Activated naive CD4-positive, alpha-beta T cell treated with Interleukin-2 at 50 U/mL for 16 hours (primary cell): Measurements from ENCODE around the gene RASGRF1.

Source experiments
- DNase-seq: peaks from one replicate; pipeline ENCODE4 v3.0.0-alpha.2; 2020

The RASGRF1 gene

DNA sequence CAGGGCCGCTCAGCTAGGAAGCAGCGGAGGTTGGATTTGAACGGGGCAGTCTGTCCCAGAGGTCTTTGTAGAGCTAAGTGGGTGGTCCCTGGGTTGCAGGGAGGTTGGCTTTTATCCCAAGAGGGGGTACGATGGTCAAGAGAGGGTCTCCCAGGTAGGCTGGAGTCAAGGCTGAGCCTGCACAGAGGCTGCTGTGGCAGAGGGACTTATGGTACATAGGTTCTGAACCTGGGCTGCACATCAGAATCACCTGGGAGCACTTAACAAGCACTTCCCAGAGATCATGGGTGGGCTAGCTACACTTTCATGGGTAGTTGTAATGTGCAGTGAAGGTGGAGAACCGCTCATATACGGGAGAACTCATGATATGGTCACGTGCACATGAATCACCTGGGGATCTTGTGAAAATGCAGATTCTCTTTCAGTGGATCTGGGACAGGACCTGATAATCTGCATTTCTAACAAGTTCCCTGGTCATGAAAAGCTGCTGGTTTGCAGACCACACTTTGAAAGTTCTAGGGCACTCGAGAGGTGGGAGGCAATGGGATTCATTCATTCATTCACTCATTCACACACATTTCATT, 2.9 kb upstream of the RASGRF1 start:
- DNase-seq = no peak

DNA sequence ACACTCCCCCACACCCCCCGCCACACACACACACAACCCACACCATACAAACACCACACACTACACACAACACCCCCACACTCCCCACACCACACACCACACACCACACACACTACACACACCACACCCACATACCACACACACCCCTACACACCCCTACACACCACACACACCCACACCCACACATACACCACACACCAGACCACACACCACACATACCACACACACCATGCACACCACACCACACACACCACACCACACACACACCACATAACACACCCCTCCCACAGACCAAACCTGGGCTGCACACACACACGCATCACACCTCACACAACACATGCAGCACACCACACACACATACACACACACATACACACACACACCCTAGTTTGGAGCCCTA, 1.8 kb upstream of the RASGRF1 start:
- no peak for DNase-seq

DNA sequence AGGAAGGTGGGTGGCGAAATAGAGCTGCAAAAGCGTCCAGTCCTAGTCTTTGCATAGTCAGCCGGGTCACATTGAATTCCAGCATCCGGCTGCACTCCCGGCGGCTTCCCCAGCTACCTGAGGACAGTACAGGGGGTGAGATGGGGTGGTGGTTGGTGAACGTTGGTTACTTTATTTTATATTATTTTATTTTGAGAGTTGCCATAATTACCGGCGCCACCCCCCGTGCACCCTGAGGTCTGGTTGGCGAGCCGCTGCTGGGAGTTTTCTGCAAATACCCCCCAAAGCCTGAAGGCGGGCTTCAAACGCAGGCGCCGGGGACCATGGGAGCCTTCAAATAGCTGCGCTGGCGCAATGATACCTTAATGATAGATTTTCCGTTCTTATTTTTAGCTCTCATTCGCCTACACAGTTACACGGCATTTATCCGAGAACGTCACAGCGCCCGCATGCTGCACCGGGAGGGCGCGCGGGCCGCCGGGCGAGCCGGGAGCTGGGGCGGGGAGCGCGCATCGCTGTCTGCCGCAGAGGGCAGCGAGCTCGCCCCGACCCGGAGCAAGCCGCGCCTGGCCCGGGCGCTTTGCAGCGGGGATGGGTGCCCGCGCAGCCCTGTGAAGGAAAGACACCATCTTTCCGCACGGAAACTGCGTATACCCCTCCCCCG, 756 bp upstream of the RASGRF1 start:
- no peak for DNase-seq

- DNase-seq = no peak
These were observed 592 bp downstream of the RASGRF1 start for GRCh38 chr15:79089890-79090486.

GRCh38 chr15:79089331-79089889, 1.2 kb downstream of the RASGRF1 start:
- no peak for DNase-seq

DNA sequence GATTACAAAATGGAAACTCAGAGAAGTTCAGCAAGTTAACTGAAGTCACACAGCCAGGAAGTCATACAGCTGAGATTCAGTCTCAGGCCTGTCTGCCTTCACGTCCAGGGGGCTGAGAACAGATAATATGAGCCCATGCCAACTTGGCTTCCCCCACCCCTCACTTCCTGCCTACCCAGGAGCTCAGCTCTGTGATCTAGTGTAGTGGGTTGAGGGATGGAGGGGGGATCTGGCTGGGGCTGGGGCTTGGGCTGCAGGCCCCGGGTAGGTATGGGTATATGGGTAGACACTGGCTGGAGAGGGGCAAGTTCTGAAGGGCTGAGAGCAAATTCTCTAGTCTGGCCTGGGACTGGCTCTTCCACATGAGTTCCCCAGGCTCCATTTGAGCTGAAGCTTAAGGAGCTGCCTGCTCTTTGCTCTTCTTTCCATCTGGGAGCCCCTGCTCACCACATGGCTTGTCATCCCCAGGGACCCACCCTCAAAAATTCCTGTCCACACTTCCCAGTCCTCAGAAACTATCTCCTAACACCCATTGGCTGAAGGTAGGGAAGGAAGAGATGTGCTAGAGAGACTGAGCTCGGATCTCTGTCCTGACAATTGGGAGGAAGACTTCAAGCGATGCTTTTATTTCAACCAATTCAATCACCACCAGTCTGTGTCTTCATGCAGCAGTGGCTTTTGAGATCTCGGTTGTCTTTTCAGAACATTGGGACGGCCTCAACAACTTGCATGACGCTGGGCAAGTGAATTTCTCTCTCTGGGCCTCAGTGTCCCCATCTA, 2.0 kb downstream of the RASGRF1 start:
- DNase-seq = no peak

- DNase-seq = no peak
These were observed 3.8 kb downstream of the RASGRF1 start for GRCh38 chr15:79086814-79087213.

DNA sequence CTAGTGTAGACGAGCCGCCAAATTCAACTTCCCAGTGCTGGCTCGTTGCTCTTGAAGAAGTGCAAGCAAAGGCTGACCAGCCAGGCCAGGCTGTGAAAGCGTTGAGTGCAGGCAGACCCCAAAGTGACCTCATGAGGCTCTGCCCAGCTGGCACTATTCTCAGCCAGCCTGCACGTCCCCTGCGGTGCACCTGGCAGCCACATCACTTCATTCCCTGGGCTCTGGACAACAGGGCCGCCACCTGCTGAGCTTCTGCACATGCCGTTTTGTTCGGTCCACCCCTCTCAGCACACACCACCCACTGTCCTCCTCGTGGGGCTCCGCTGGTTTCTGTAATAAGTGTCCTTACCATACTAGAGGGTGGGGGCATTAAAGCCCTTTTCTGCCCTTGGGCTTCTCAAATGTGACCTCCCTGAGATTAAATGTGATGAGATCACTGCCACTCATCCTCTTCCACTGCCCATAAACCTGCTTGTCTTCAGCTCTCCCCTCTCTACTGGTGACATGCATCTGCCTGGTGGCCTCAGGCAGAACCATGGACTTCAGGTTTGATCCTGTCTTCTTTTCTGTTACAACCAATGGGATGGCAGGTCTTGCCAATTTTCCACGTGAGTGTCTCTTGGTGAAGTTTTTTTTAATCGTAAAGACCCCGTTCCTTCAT, 6.1 kb downstream of the RASGRF1 start:
- no peak for DNase-seq

DNA sequence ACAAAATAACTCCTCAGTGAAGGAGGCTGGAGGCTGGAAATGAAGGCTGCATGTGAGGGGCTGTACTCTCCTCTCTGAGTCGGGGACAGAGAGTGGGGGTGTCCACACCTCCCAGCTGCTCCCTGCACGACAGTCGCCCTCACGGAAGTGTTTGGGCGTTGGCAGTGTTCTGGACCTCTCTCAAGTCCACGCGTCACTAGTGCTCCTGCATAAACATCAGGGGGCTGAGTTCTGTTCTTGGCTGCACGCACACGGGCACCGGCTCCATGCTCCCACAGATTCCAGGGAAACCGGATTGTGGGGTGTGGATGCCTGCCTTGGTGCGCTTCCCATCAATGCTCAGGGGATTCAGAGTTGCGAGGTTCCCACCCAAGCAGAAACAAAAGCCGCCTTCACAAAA, 7.4 kb downstream of the RASGRF1 start:
- DNase-seq = no peak

- DNase-seq = no peak
These were observed 8.1 kb downstream of the RASGRF1 start for GRCh38 chr15:79082363-79083070.

DNA sequence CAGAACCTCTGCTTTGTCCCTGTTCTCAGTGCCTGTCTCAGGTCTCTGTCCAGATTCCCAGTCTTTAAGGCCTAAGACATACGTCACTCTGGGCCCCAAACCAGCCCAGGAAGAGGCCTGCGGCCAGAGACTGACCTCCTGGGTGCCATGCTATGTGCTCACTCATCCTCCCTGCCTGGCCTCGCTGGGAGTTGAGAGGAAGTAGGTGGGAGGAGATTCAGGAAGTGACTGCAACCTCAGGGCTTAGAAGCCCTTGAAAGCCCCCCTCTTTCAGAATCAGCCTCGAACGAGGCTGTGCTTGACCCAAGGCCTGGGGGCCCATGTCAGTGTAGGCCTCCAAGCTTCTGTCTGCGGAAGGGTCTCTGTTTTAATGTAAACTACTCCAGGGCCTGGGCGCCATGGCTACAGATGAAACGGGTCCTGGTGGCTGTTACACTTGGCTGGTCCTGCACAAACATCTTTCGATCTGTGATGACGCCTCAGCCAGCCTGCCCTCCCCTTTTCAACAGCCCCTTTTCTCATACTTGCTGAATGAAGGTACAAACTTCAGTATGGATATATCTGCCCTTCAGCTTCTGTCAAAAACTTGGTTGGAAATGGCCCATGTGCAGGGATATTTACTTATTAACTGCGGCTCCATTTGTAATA, 11.7 kb downstream of the RASGRF1 start:
- no peak for DNase-seq

DNA sequence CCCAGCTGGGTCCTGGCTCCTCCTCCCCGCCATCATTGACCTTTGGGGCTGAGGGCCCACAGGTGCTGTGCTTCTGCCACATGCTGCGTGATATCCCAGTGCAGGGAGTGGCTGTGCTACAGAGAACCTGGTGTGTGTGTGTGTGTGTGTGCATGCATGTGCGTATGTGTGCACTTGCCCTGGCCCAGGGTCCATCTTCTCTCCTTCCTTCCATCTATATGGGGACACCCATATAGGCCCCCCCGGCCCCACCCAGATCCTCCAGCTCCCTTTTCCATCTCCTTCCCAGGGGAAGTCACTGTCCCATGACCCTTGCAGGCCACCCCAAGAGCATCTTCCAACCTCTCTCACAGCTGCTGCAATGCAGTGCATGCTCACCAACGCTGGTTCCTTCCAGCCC, 12.6 kb downstream of the RASGRF1 start:
- DNase-seq = no peak

GRCh38 chr15:79076661-79077060, 13.9 kb downstream of the RASGRF1 start:
- no peak for DNase-seq

GRCh38 chr15:79075256-79075655, 15.3 kb downstream of the RASGRF1 start:
- DNase-seq = no peak

- no peak for DNase-seq
These were observed 17.2 kb downstream of the RASGRF1 start for GRCh38 chr15:79073336-79073735.

GRCh38 chr15:79071901-79072300, 18.7 kb downstream of the RASGRF1 start:
- no peak for DNase-seq

DNA sequence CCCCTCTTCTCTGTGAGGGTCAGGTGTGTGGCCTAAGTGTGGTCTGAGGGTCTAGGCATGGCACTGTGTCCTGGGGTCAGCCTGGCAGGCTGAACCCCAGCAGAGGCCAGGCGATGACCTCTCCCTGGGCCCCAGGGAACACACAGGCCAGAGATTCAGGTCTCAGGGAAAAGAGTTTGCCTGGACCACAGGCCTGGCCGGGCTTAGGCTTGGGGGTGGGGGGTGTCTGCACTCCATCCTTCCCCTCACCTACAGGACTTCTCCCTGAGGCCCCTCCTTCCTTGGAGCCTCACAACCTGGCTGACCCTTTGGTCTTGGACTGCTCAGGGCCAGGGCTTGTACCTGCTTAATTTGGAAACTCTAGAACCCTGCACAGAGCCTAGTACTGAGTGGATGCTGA, 21.8 kb downstream of the RASGRF1 start:
- DNase-seq = no peak

DNA sequence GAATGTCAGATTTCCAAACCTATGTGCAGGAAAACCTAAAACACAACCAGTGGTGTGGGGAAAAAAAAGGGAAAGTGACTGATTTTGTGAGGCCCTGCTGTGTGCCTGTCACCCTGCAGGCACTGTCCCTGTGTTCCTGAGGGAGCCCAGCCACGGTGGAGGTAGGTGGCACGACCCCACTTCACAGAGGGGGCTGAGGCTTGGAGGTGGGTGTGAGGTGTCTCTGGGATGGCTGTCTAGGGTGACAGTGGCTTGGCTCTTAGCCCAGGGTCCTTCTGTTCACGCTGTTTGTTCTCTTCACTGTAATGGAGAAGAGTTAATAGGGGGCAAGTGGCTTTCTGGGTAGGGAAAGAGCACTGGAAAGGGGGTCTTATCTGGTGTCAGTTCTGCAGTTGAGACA, 22.6 kb downstream of the RASGRF1 start:
- no peak for DNase-seq

- DNase-seq = no peak
These were observed 23.3 kb downstream of the RASGRF1 start for GRCh38 chr15:79067072-79067833.

DNA sequence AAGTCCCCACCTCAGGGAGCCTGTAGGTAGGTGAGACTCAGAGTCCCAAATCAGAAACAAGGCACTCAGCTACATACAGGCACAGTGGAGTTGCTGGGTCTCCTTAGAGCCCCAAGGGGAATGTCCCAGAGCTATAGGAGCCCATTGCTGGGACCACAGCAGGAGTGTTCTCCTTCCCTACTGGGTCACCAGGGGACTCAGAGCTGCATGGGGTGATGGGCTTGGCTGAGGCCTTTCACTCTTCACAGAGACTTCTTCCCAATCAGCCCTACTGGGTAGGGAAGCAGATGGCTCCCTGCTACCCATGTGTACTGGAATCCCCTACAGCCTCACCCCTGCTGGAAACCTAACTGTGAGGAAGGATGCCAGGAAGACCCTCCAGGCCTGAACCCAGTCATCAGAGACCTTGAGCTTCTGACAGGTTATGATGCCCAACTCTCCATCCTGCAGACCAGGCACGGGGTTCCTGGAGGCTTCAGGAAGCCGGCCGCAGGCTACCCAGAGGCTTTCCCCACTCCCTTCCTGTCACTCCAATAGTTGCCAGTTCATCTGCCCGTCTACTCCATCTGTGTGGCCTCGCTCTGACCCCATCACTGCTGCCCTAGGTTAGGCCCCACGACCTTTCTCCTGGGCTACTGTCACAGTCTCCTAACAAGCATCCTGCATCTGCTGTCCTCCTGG, 24.0 kb downstream of the RASGRF1 start:
- DNase-seq = no peak
